A549 (cell line): ENCODE results near the gene ADAMTS15.

Experiments
- HDAC2 ChIP-seq: fragments of 200-600 bp; sonication (generic); IDR thresholded peaks from 2 replicates; pipeline ENCODE4 v1.6.1; 2016
- NPAS2 ChIP-seq: fragments of 250-450 bp; sonication (Bioruptor Pico); IDR thresholded peaks from 2 replicates; pipeline ENCODE4 v1.8.0; 2022; ENCODE audit warnings: mild to moderate bottlenecking, moderate library complexity, borderline replicate concordance
- POLR2A ChIP-seq: IDR thresholded peaks from 2 replicates; pipeline ENCODE4 v1.6.1; 2012; ENCODE audit warnings: mild to moderate bottlenecking, low read length
- RFX5 ChIP-seq: fragments of 450-650 bp; IDR thresholded peaks from 2 replicates; pipeline ENCODE4 v1.7.1; 2014; ENCODE audit warnings: antibody characterized with exemption, mild to moderate bottlenecking, moderate library complexity
- TF ChIP-seq, protein P1 (sequence below): fragments of >200 bp; sonication (Bioruptor Twin); formaldehyde crosslinking; IDR thresholded peaks from 3 replicates; pipeline ENCODE4 v1.5.1; 2016

DNA sequence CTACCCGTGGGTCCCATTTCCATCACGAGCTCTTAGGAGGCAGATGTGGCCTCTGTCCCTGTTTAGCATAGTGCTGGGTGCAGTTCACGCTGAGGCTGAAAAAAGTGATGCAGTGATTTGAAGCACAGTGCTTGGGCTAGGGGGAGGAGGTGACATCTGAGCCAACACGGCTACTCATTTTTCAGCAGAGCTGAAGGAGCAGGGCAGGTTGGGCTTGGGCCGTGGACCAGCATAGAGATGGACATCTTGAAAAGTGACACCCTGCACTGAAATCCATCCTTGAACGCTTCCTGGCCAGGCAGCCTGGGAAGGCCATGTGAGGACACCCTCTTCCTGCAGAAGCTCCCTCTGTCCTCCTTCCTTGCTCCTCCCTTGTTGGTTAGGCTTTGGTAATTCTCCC is 66.4 kb downstream of the ADAMTS15 start:
- TF ChIP-seq, protein P1, sequence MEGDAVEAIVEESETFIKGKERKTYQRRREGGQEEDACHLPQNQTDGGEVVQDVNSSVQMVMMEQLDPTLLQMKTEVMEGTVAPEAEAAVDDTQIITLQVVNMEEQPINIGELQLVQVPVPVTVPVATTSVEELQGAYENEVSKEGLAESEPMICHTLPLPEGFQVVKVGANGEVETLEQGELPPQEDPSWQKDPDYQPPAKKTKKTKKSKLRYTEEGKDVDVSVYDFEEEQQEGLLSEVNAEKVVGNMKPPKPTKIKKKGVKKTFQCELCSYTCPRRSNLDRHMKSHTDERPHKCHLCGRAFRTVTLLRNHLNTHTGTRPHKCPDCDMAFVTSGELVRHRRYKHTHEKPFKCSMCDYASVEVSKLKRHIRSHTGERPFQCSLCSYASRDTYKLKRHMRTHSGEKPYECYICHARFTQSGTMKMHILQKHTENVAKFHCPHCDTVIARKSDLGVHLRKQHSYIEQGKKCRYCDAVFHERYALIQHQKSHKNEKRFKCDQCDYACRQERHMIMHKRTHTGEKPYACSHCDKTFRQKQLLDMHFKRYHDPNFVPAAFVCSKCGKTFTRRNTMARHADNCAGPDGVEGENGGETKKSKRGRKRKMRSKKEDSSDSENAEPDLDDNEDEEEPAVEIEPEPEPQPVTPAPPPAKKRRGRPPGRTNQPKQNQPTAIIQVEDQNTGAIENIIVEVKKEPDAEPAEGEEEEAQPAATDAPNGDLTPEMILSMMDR = no peak
- TF ChIP-seq NPAS2 (CRISPR knock-in tag) (no peak), HDAC2 (no peak), POLR2A (no peak), RFX5 (no peak)
